T-helper 9 cell (primary cell): ENCODE results near the gene CTAGE4.
"Not testable (repeated sequence)": the region's sequence is repeated elsewhere in the genome, so short reads cannot be mapped to it uniquely, and the experiment has no call there.

ENCODE experiments used
- DNase-seq: peaks from one replicate; pipeline ENCODE4 v3.0.0-alpha.2; 2020

CTAGE4 gene

GRCh38 chr7:144217200-144217599 is 33.9 kb downstream of the CTAGE4 start:
- DNase-seq: not testable (repeated sequence)

- DNase-seq: not testable (repeated sequence)
Measured at GRCh38 chr7:144218581-144218980, 35.3 kb downstream of the CTAGE4 start.

- DNase-seq: not testable (repeated sequence)
Measured at GRCh38 chr7:144219149-144219548, 35.9 kb downstream of the CTAGE4 start.

GRCh38 chr7:144220531-144220930 is 37.3 kb downstream of the CTAGE4 start:
- not testable (repeated sequence) for DNase-seq

- DNase-seq: not testable (repeated sequence)
Measured at GRCh38 chr7:144223675-144224074, 40.4 kb downstream of the CTAGE4 start.

GRCh38 chr7:144226866-144227265 is 43.6 kb downstream of the CTAGE4 start:
- DNase-seq: not testable (repeated sequence)

GRCh38 chr7:144228810-144229209 is 45.5 kb downstream of the CTAGE4 start:
- DNase-seq: not testable (repeated sequence)

- not testable (repeated sequence) for DNase-seq
Measured at GRCh38 chr7:144231027-144231426, 47.8 kb downstream of the CTAGE4 start.

- not testable (repeated sequence) for DNase-seq
Measured at GRCh38 chr7:144233039-144233438, 49.8 kb downstream of the CTAGE4 start.
